Epithelial cell of esophagus (primary cell): Measurements from ENCODE around the gene TREML1.
A peak's percentile ranks its signal among the peaks of the same experiment; 100 is the strongest.

ENCODE experiments used
- DNase-seq: peaks from one replicate; pipeline ENCODE4 v3.0.0; 2010; ENCODE audit warnings: low read depth
- H3K4me3 ChIP-seq: 2 replicates; pipeline ENCODE4 v1.5.1; 2011; ENCODE audit warnings: mild to moderate bottlenecking, low read length, control low read depth
- TF ChIP-seq, protein P1 (sequence below): IDR thresholded peaks from 2 replicates; pipeline ENCODE4 v1.5.1; 2011; ENCODE audit warnings: low read depth, mild to moderate bottlenecking, low read length, control low read depth, inconsistent platforms; ENCODE audit not compliant: insufficient read depth; ENCODE audit errors: missing control alignments

The TREML1 gene

DNA sequence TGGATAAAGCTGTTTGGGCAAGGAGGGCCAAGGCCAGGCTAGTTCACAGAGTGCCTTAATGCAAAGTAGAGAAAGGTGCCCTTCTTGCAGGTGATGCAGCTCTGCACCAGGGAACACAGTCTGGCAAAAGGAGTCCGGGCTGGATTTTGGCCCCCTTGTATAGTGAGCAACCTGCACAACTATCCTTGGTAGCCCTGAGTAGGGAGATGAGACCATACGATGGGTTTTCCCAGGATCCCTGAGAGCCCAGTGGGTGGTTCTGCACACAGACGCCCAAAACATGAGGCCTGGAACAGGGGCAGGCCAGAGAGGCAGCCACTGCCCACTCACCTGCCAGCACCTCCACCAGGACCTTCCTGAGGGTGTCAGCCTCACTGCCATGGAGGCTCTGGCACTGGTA, 6.8 kb upstream of the TREML1 start:
- DNase-seq: no peak
- H3K4me3 ChIP-seq: no peak overlapping the region
- TF ChIP-seq, protein P1, sequence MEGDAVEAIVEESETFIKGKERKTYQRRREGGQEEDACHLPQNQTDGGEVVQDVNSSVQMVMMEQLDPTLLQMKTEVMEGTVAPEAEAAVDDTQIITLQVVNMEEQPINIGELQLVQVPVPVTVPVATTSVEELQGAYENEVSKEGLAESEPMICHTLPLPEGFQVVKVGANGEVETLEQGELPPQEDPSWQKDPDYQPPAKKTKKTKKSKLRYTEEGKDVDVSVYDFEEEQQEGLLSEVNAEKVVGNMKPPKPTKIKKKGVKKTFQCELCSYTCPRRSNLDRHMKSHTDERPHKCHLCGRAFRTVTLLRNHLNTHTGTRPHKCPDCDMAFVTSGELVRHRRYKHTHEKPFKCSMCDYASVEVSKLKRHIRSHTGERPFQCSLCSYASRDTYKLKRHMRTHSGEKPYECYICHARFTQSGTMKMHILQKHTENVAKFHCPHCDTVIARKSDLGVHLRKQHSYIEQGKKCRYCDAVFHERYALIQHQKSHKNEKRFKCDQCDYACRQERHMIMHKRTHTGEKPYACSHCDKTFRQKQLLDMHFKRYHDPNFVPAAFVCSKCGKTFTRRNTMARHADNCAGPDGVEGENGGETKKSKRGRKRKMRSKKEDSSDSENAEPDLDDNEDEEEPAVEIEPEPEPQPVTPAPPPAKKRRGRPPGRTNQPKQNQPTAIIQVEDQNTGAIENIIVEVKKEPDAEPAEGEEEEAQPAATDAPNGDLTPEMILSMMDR: no peak

DNA sequence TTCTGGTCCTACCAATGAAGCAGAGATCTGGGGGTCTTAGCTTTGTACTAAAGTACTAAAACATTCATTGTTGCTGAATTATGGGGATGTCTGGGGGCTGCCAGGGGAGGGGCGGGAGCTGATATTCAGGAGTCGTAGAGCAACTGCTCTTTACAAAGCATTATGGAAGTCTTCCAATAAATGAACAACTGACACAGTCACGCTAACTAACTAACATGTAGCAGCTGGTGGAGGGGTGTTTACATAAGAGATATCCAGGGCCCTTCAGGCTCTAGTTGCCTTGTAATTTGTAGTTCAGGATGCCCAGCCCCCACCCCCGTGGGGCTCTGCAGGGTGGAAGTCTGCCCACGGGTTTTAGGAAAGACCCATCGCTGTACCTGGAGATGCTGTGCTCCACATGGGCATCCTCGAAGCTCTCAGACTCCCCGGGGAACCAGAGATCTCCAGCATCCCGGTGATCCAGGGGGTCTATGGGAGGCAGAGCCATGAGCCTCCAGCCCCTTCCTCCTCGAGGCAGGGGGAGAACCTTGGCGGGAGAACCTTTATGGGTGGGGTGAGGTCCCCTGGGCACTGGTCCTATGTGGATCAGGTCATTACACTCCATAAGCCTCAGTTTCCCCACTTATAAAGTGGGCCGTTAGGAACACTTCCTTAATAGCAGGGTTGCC, 5.4 kb upstream of the TREML1 start:
- no peak overlapping the region for H3K4me3 ChIP-seq
- TF ChIP-seq, protein P1: no peak

DNA sequence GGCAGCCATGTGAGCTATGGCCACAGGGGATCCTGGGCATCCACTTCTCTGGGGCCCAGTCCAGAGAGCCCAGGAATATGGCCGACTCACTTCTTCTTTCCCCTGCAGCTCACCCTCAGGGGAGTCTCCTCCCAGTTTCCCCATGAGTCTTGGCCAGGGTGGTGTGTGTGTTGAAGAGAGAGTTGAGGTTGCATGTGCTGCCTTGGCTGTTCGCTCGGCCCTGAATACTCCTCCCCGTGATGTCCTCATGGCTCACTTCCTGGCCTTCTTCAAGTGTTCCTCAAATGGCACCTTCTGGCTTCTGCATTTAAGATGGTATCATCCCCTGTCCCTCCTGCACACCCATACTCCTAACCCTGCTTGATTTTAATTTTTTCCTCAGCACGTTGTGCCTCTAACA, 3.2 kb upstream of the TREML1 start:
- H3K4me3 ChIP-seq: no peak overlapping the region
- TF ChIP-seq, protein P1: no peak
- DNase-seq: no peak

More for the DNA sequence above, 5.4 kb upstream of the TREML1 start:
- DNase-seq: peak; percentile 57

DNA sequence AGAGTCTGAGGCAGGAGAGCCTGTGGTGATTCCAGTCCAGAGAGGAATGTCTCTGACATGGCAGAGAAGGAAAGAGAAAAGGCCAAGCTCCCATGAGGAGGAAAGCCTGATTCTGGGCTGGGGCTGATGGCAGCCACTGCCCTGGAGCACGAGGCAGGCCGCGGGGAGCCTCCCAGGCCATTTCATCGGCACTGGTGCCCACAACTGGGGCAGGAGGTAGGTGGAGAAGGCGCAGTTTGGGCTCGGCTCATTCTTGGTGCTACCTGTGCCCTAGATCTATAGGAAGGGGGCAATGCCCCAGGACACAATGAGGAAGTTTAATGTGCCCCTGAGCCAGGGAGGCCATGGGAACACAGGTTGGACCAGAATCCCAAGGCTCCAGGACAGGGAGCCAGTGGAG, 2.6 kb upstream of the TREML1 start:
- DNase-seq: no peak
- H3K4me3 ChIP-seq: no peak overlapping the region
- TF ChIP-seq, protein P1: no peak

GRCh38 chr6:41156001-41156400, 1.9 kb upstream of the TREML1 start:
- DNase-seq: no peak
- H3K4me3 ChIP-seq: no peak overlapping the region
- TF ChIP-seq, protein P1: no peak

- no peak for DNase-seq
- TF ChIP-seq, protein P1: no peak
- no peak overlapping the region for H3K4me3 ChIP-seq
Measured at GRCh38 chr6:41155132-41155805, 1.1 kb upstream of the TREML1 start.
